Sigmoid colon (tissue), 7 donors: ENCODE results near the gene C1orf74. TPM values are rescaled to one million over a fixed set of nuclear protein-coding genes. Genes with fewer than 3 reads are reported as not detected.

Experiments used
- DNase-seq: peaks from one replicate; pipeline ENCODE4 v3.0.0-alpha.2; 2019
- H3K27ac ChIP-seq, 4 donors: fragments of 200-600 bp; sonication (generic); one replicate each; pipeline ENCODE4 v1.5.1; 2016 to 2019; ENCODE audit warnings: mild to moderate bottlenecking in 1 of 4
- H3K27me3 ChIP-seq, 3 donors: fragments of 200-600 bp; sonication (generic); one replicate each; pipeline ENCODE4 v1.5.1; 2019; ENCODE audit warnings: mild to moderate bottlenecking in 1 of 3
- H3K36me3 ChIP-seq, 4 donors: fragments of 200-600 bp; sonication (generic); one replicate each; pipeline ENCODE4 v1.5.1; 2016 to 2019
- H3K4me1 ChIP-seq, 4 donors: fragments of 200-600 bp; sonication (generic); one replicate each; pipeline ENCODE4 v1.5.1; 2017 to 2019
- H3K4me3 ChIP-seq, 4 donors: fragments of 200-600 bp; sonication (generic); one replicate each; pipeline ENCODE4 v1.5.1; 2017 to 2019; ENCODE audit warnings: mild to moderate bottlenecking in 2 of 4, moderate library complexity in 1 of 4
- H3K9me3 ChIP-seq, 4 donors: fragments of 200-600 bp in 3 of 4; sonication (generic) in 3 of 4; one replicate each; pipeline versions ENCODE4 v1.5.1 to v1.6.1; 2013 to 2019
- CTCF ChIP-seq, 4 experiments: fragments of 450-650 bp in 3 of 4; fragments of 200-600 bp in 1 of 4; IDR thresholded peaks; one replicate each; pipeline ENCODE4 v1.5.1; 2016 to 2019; ENCODE audit warnings: antibody characterized with exemption in 4 of 4, mild to moderate bottlenecking in 3 of 4, moderate library complexity in 2 of 4
- EP300 ChIP-seq, 4 donors: sonication (generic); formaldehyde crosslinking; IDR thresholded peaks; one replicate each; pipeline ENCODE4 v1.6.1; 2017; ENCODE audit warnings: antibody characterized with exemption in 4 of 4
- POLR2A ChIP-seq, 2 donors: fragments of 450-650 bp; IDR thresholded peaks; one replicate each; pipeline ENCODE4 v1.6.1; 2016; ENCODE audit warnings: antibody characterized with exemption in 2 of 2, mild to moderate bottlenecking in 2 of 2, moderate library complexity in 2 of 2
- POLR2AphosphoS5 ChIP-seq, 4 donors: sonication (generic); formaldehyde crosslinking; IDR thresholded peaks; one replicate each; pipeline ENCODE4 v1.6.1; 2017; ENCODE audit warnings: antibody characterized with exemption in 4 of 4
- WGBS, 2 donors: extraction: QIAGEN DNeasy Blood & Tissue Kit; methylation state at CpG; one replicate each; pipeline ENCODE4 v1.1.7; 2013; 5-methylcytosine and 5-hydroxymethylcytosine counted together
- intact Hi-C: fragments of 100-400 bp; cut with DNase I; formaldehyde crosslinking; loops from one replicate; pipeline ENCODE4 v1.15.1; 2023
- polyA plus RNA-seq, 3 donors: library from polyadenylated mRNA; stranded (reverse); fragments of 200-250 nt; gene quantifications; one replicate each; pipeline ENCODE4 v1.2.3, GENCODE V29; 2013
- total RNA-seq, 4 donors: library from RNA; depleted of rRNA; stranded (reverse); fragments of >200 nt; gene quantifications; one replicate each; pipeline ENCODE4 v1.1.0, GENCODE V29; 2016
- donor health status: healthy with polysubstance abuse.
- donor health status: Bipolar disorder and iron deficiency.
- donor health status: healthy.

The C1orf74 gene
- total and polyA plus RNA-seq, 7 donors, result 0.28 to 1.8 (median 1.2) TPM

- Histone ChIP-seq H3K4me1 (peaks cover 0 to 16% (median 5%) of the 10 kb centered on the region in 4 donors), H3K36me3 (no peaks in the 10 kb centered on the region), H3K27me3 (no peaks in the 10 kb centered on the region), H3K4me3 (no peak overlapping the region), H3K27ac (no peak overlapping the region), H3K9me3 (no peaks in the 10 kb centered on the region)
- DNase-seq, result no peak
- peak in 3 of 4 donors; percentile 28 to 51 (median 48) for TF ChIP-seq POLR2AphosphoS5 (IDR thresholded peaks at IDR 0.05)
- no peak for TF ChIP-seq EP300 (IDR thresholded peaks at IDR 0.05)
- WGBS, 2 donors, result 85 to 91% methylated on average over 3 of the region's 3 CpGs
- intact Hi-C loops, result no loop called here
Measured at GRCh38 chr1:209733409-209734192, 50.8 kb downstream of the C1orf74 start.

DNA sequence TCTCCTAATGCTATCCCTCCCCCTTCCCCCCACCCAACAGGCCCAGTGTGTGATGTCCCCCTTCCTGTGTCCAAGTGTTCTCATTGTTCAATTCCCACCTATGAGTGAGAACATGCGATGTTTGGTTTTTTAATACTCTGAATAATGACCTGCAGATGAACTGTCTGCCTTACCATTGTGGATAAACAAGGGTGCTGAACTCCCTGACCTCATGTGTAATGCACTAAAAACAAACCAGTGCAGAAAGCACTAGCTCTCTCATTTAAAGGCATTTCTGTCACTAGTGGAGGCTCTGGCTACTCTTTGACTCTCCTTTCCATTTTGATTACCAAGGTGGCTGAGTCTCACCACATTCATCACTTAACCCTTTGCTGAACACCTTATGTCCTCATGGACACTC is 51.6 kb downstream of the C1orf74 start:
- Histone ChIP-seq H3K4me1 (peaks cover 0 to 16% (median 5%) of the 10 kb centered on the region in 4 donors), H3K36me3 (no peaks in the 10 kb centered on the region), H3K27me3 (no peaks in the 10 kb centered on the region), H3K27ac (no peak overlapping the region), H3K4me3 (no peak overlapping the region), H3K9me3 (no peaks in the 10 kb centered on the region)
- WGBS, 2 donors, result 77 to 92% methylated on average over 1 of the region's 1 CpG
- no peak for DNase-seq
- TF ChIP-seq EP300 (IDR thresholded peaks at IDR 0.05) (no peak), CTCF (IDR thresholded peaks at IDR 0.05) (no peak), POLR2A (IDR thresholded peaks at IDR 0.05) (no peak), POLR2AphosphoS5 (IDR thresholded peaks at IDR 0.05) (no peak)
- intact Hi-C loops, result no loop called here

DNA sequence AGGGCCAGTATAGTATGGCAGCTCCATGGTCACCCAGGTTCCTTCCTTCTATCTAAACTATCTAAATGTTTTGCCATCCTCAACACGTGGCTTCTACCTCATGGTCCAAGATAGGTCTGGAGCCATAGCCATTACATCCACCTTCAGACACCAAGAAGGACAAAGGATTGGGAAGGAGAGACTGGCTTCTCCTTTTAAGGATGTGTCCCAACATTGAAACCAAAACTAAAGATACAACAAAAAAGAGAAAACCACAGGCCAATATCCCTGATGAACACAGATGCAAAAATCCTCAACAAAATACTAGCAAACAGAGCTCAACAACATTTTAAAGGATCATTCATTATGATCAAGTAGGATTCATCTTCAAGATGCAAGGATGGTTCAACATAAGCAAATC is 54.9 kb downstream of the C1orf74 start:
- H3K4me1 ChIP-seq, result peaks cover 0 to 15% (median 5%) of the 10 kb centered on the region in 4 donors
- no peak overlapping the region for H3K27ac ChIP-seq
- no peak for TF ChIP-seq CTCF (IDR thresholded peaks at IDR 0.05)
- no peak for TF ChIP-seq EP300 (IDR thresholded peaks at IDR 0.05)
- no peak for TF ChIP-seq POLR2AphosphoS5 (IDR thresholded peaks at IDR 0.05)
- TF ChIP-seq POLR2A (IDR thresholded peaks at IDR 0.05), result no peak
- intact Hi-C loops, result no loop called here
- DNase-seq, result no peak
- H3K36me3 ChIP-seq, result no peaks in the 10 kb centered on the region
- H3K4me3 ChIP-seq, result no peak overlapping the region
- no peaks in the 10 kb centered on the region for H3K9me3 ChIP-seq
- 63 to 73% methylated on average over 1 of the region's 1 CpG for WGBS, 2 donors
- no peaks in the 10 kb centered on the region for H3K27me3 ChIP-seq

Other genes with a start within 250 kb of the C1orf74 start
- gene CAMK1G, start 200.8 kb downstream of the C1orf74 start, total RNA-seq, result 1 to 10 TPM in 1 of 4 donors, under 1 TPM in 3; 0.16 to 1.4 (median 0.62) TPM
- under 1 TPM in 1 of 3 donors, not detected in 2; 0.48 TPM for gene CAMK1G, start 200.8 kb downstream of the C1orf74 start, polyA plus RNA-seq
- under 1 TPM in 3 of 4 donors, not detected in 1; 0.14 to 0.55 (median 0.16) TPM for gene LAMB3, start 132.1 kb downstream of the C1orf74 start, total RNA-seq
- gene LAMB3, start 132.1 kb downstream of the C1orf74 start, polyA plus RNA-seq, result 10 to 100 TPM; 18.0 to 49.4 (median 21.0) TPM
- gene G0S2, start 109.1 kb downstream of the C1orf74 start, total RNA-seq, result 10 to 100 TPM; 19.3 to 33.5 (median 21.5) TPM
- gene G0S2, start 109.1 kb downstream of the C1orf74 start, polyA plus RNA-seq, result 10 to 100 TPM; 25.2 to 70.5 (median 59.3) TPM
- gene HSD11B1, start 79.7 kb downstream of the C1orf74 start, total RNA-seq, result 10 to 100 TPM in 1 of 4 donors, 1 to 10 TPM in 3; 2.0 to 10.0 (median 3.7) TPM
- gene HSD11B1, start 79.7 kb downstream of the C1orf74 start, polyA plus RNA-seq, result 1 to 10 TPM in 2 of 3 donors, not detected in 1; 2.2 to 2.4 TPM
- 1 to 10 TPM; 1.1 to 2.7 (median 1.4) TPM for gene TRAF3IP3, start 28.5 kb downstream of the C1orf74 start, total RNA-seq
- 10 to 100 TPM in 1 of 3 donors, 1 to 10 TPM in 2; 1.2 to 43.7 (median 1.8) TPM for gene TRAF3IP3, start 28.5 kb downstream of the C1orf74 start, polyA plus RNA-seq
- 1 to 10 TPM in 1 of 4 donors, under 1 TPM in 3; 0.28 to 1.1 (median 0.37) TPM for gene IRF6, start 21.6 kb upstream of the C1orf74 start, total RNA-seq
- gene IRF6, start 21.6 kb upstream of the C1orf74 start, polyA plus RNA-seq, result 10 to 100 TPM; 29.0 to 58.5 (median 51.1) TPM
- 1 to 10 TPM; 5.7 to 8.6 (median 6.9) TPM for gene UTP25, start 43.4 kb upstream of the C1orf74 start, total RNA-seq
- 1 to 10 TPM; 1.2 to 3.7 (median 1.6) TPM for gene UTP25, start 43.4 kb upstream of the C1orf74 start, polyA plus RNA-seq
- gene SYT14, start 153.7 kb upstream of the C1orf74 start, total RNA-seq, result under 1 TPM; 0.16 to 0.71 (median 0.27) TPM
- gene SYT14, start 153.7 kb upstream of the C1orf74 start, polyA plus RNA-seq, result under 1 TPM in 2 of 3 donors, not detected in 1; under 0.01 to 0.07 TPM